K562 (cell line): ENCODE data around the gene HYCC2. TPM values are rescaled to one million over a fixed set of nuclear protein-coding genes. Genes with fewer than 3 reads are reported as not detected.

Experiments used
- ATAC-seq: fragments of 200-7000 bp; cut with Tn5 transposase; 3 replicates; pipeline ENCODE4 v1.9.1; 2020; ENCODE audit warnings: moderate library complexity
- BruUV-seq: library from RNA; stranded (reverse); fragments of 400-500 nt; replicated peaks from 2 replicates; lab custom pipeline; 2021; lab: Mats Ljungman, UMichigan
- CTCF ChIA-PET: fragments of 300-600 bp; formaldehyde crosslinking; extraction: SDS; loops from one replicate; lab custom pipeline; 2021; ENCODE audit warnings: low intra/inter-chr PET ratio; lab: Yijun Ruan, JAX
- POLR2A ChIA-PET: fragments of 300-600, 350-650 bp; sonication (Branson Sonifier 250); formaldehyde crosslinking; extraction: SDS; loops from one replicate; lab custom pipeline; 2021; ENCODE audit warnings: antibody characterized with exemption, inconsistent platforms; lab: Yijun Ruan, JAX
- DNase-seq, 4 experiments: peaks; one replicate each; pipeline versions ENCODE4 v3.0.0 to v3.0.0-alpha.2; 2011 to 2018; ENCODE audit warnings: low spot score in 3 of 4, mixed read lengths in 3 of 4; ENCODE audit errors: extremely low read depth in 1 of 4
- FAIRE-seq: peaks from 2 replicates; lab custom pipeline; 2011; peaks lifted over from hg19 to GRCh38; lab: Jason Lieb, UNC
- H2AFZ ChIP-seq: 2 replicates; pipeline ENCODE4 v1.6.0; 2011; ENCODE audit warnings: low read depth, low read length, control low read depth, inconsistent platforms
- H3K27ac ChIP-seq: fragments of 200-600 bp; 3 replicates; pipeline ENCODE4 v1.8.0; 2011; ENCODE audit warnings: low read depth, mild to moderate bottlenecking, control low read depth, inconsistent platforms, low read length, moderate library complexity, mixed read lengths; ENCODE audit errors: extremely low read depth
- H3K27me3 ChIP-seq, 2 experiments: fragments of 300-600 bp in 1 of 2; 2 replicates in 1 of 2; 3 replicates in 1 of 2; pipeline versions ENCODE4 v1.6.0 to v1.8.0; 2011; ENCODE audit warnings: inconsistent platforms in 2 of 2, low read length in 2 of 2, mild to moderate bottlenecking in 1 of 2, mixed read lengths in 1 of 2, moderate library complexity in 1 of 2; ENCODE audit not compliant: control insufficient read depth in 2 of 2, insufficient read depth in 2 of 2
- H3K36me3 ChIP-seq: fragments of 300-600 bp; 3 replicates; pipeline ENCODE4 v1.8.0; 2011; ENCODE audit warnings: mild to moderate bottlenecking, low read length, inconsistent platforms; ENCODE audit not compliant: control insufficient read depth, insufficient read depth
- H3K4me1 ChIP-seq, 2 experiments: fragments of 200-600 bp in 1 of 2; replicated peaks in 1 of 2; 2 replicates in 1 of 2; 3 replicates in 1 of 2; pipeline versions ENCODE4 v1.5.1 to v1.8.0; 2011; ENCODE audit warnings: inconsistent platforms in 2 of 2, low read length in 2 of 2, mild to moderate bottlenecking in 1 of 2, mixed read lengths in 1 of 2, moderate library complexity in 1 of 2; ENCODE audit not compliant: control insufficient read depth in 2 of 2, insufficient read depth in 2 of 2
- H3K4me2 ChIP-seq: 2 replicates; pipeline ENCODE4 v1.6.1; 2011; ENCODE audit warnings: low read length, control low read depth, inconsistent platforms, mixed read lengths; ENCODE audit not compliant: insufficient read depth
- H3K4me3 ChIP-seq: fragments of 200-600 bp; sonication (generic), shearing (Covaris generic); 2 replicates; pipeline ENCODE4 v1.5.1; 2016; ENCODE audit warnings: control low read depth, inconsistent platforms
- H3K79me2 ChIP-seq: fragments of 200-600 bp; 3 replicates; pipeline ENCODE4 v1.8.0; 2011; ENCODE audit warnings: low read length, inconsistent platforms; ENCODE audit not compliant: control insufficient read depth, insufficient read depth
- H3K9ac ChIP-seq, 2 experiments: 2 replicates each; pipeline versions ENCODE4 v1.6.0 to v1.6.1; 2011; ENCODE audit warnings: low read depth in 2 of 2, low read length in 2 of 2, control low read depth in 1 of 2, inconsistent platforms in 1 of 2, mild to moderate bottlenecking in 1 of 2, mixed read lengths in 1 of 2; ENCODE audit not compliant: insufficient read depth in 1 of 2
- H3K9me1 ChIP-seq: one replicate; pipeline ENCODE4 v1.6.0; 2011; ENCODE audit warnings: inconsistent platforms, mild to moderate bottlenecking, low read length, moderate library complexity; ENCODE audit not compliant: control insufficient read depth, insufficient read depth
- H3K9me3 ChIP-seq: replicated peaks from 2 replicates; pipeline ENCODE4 v1.5.1; 2011; ENCODE audit warnings: low read depth, low read length, inconsistent platforms; ENCODE audit not compliant: control insufficient read depth, insufficient read depth
- H4K20me1 ChIP-seq: replicated peaks from 2 replicates; pipeline ENCODE4 v1.6.1; 2011; ENCODE audit warnings: low read length, inconsistent platforms, mixed read lengths; ENCODE audit not compliant: control insufficient read depth, insufficient read depth
- CREB3L1 ChIP-seq: fragments of 450-650 bp; IDR thresholded peaks from 2 replicates; pipeline ENCODE4 v1.6.1; 2014; ENCODE audit warnings: low read depth, mild to moderate bottlenecking, moderate library complexity, borderline replicate concordance
- HMBOX1 ChIP-seq: sonication (generic); IDR thresholded peaks from 2 replicates; pipeline ENCODE4 v1.6.1; 2016
- MCM7 ChIP-seq, 2 experiments: fragments of 450-650 bp; IDR thresholded peaks; 2 replicates each; pipeline ENCODE4 v1.6.1; 2016 to 2018
- NFXL1 ChIP-seq: fragments of 450-650 bp; formaldehyde crosslinking; IDR thresholded peaks from 2 replicates; pipeline ENCODE4 v1.4.0; 2021; ENCODE audit warnings: mild to moderate bottlenecking
- SPI1 ChIP-seq: IDR thresholded peaks from 2 replicates; pipeline ENCODE4 v1.6.1; 2011; ENCODE audit warnings: low read depth, low read length, control low read depth, borderline replicate concordance
- TOE1 ChIP-seq, 2 experiments: fragments of 450-650 bp in 1 of 2; sonication (generic) in 1 of 2; formaldehyde crosslinking in 1 of 2; IDR thresholded peaks; 2 replicates each; pipeline versions ENCODE4 v1.7.1 to v1.8.0; 2016 to 2022; ENCODE audit warnings: borderline replicate concordance in 2 of 2, mild to moderate bottlenecking in 2 of 2, antibody characterized with exemption in 1 of 2, inconsistent platforms in 1 of 2, low read depth in 1 of 2, missing genetic modification reagents in 1 of 2, moderate library complexity in 1 of 2
- ZBTB2 ChIP-seq: fragments of 450-650 bp; IDR thresholded peaks from 2 replicates; pipeline ENCODE4 v1.6.1; 2016; ENCODE audit warnings: antibody characterized with exemption
- ZNF184 ChIP-seq: sonication (generic); formaldehyde crosslinking; IDR thresholded peaks from 2 replicates; pipeline ENCODE4 v1.5.0; 2020; ENCODE audit warnings: missing genetic modification reagents
- ZNF589 ChIP-seq: fragments of 200-800 bp; sonication (Bioruptor generic); IDR thresholded peaks from 2 replicates; pipeline ENCODE4 v1.6.1; 2016; ENCODE audit warnings: low read depth, missing genetic modification characterization, missing compliant biosample characterization
- ZSCAN29 ChIP-seq: fragments of 450-650 bp; IDR thresholded peaks from 2 replicates; pipeline ENCODE4 v1.6.1; 2017
- WGBS: fragments of 100-300 bp; shearing (Covaris generic); methylation state at CpG from one replicate; pipeline ENCODE4 v1.1.6; 2016; ENCODE audit warnings: low coverage, mixed read lengths; ENCODE audit not compliant: insufficient coverage; ENCODE audit errors: missing lambda C conversion rate; 5-methylcytosine and 5-hydroxymethylcytosine counted together
- in situ Hi-C: fragments of 300-500 bp; cut with MboI; formaldehyde crosslinking; loops from 4 replicates; pipeline ENCODE4 v1.15.0; 2018; ENCODE audit warnings: inconsistent platforms, mixed read lengths
- intact Hi-C: fragments of 100-400 bp; cut with micrococcal nuclease; formaldehyde crosslinking; loops from 2 replicates; pipeline ENCODE4 v1.14.2; 2022
- polyA plus RNA-seq, 8 experiments: library from polyadenylated mRNA; depleted of rRNA in 4 of 8; stranded (reverse) in 5 of 8; unstranded in 3 of 8; fragments of >200 nt; fragmentation: Nextera tagmentation in 2 of 8; fragmentation: Illumina TruSeq in 1 of 8; extraction: Ambion mirVana in 2 of 8; extraction: Trizol in 1 of 8; gene quantifications; 2 replicates each; pipeline versions ENCODE4 v1.2.1 to v1.2.3, GENCODE V29; 2011 to 2014; ENCODE audit warnings: inconsistent platforms in 1 of 8, missing spikeins in 1 of 8
- total RNA-seq, 7 experiments: library from RNA; depleted of rRNA in 6 of 7; stranded (reverse); fragments of >200 nt in 6 of 7; fragmentation: Illumina TruSeq in 2 of 7; extraction: Trizol in 2 of 7; gene quantifications; 2 replicates each; pipeline versions ENCODE4 v1.2.1 to v1.2.3, GENCODE V29; 2011 to 2021; ENCODE audit warnings: low replicate concordance in 1 of 7
- TF ChIP-seq, protein P1 (sequence below): sonication (generic); formaldehyde crosslinking; IDR thresholded peaks from 2 replicates; pipeline ENCODE4 v1.8.1; 2023; ENCODE audit warnings: mild to moderate bottlenecking, missing genetic modification reagents, moderate library complexity
- TF ChIP-seq, protein P2 (sequence below): fragments of 250-450 bp; sonication (Bioruptor Pico); IDR thresholded peaks from 2 replicates; pipeline ENCODE4 v1.5.0; 2020; ENCODE audit warnings: mild to moderate bottlenecking, borderline replicate concordance

Gene HYCC2
- total and polyA plus RNA-seq, 9 of the 15 experiments (the other 6 are each of a cell fraction or from before 2014, with no cell fraction given), result 5.4 to 20.0 (median 9.8) TPM

- TF ChIP-seq, protein P1, sequence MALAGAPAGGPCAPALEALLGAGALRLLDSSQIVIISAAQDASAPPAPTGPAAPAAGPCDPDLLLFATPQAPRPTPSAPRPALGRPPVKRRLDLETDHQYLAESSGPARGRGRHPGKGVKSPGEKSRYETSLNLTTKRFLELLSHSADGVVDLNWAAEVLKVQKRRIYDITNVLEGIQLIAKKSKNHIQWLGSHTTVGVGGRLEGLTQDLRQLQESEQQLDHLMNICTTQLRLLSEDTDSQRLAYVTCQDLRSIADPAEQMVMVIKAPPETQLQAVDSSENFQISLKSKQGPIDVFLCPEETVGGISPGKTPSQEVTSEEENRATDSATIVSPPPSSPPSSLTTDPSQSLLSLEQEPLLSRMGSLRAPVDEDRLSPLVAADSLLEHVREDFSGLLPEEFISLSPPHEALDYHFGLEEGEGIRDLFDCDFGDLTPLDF (CRISPR knock-in tag), result no peak
- no peak for TF ChIP-seq NFXL1 (CRISPR knock-in tag)
Measured at GRCh38 chr2:201107624-201108023, 36.2 kb upstream of the HYCC2 start (continued).

GRCh38 chr2:201105759-201106158 is 34.3 kb upstream of the HYCC2 start:
- BruUV-seq, result no TSS peak
- Histone ChIP-seq H3K27me3 (no peaks in the 10 kb centered on the region), H3K9me1 (no peaks in the 10 kb centered on the region), H3K9ac (no peak overlapping the region), H3K9me3 (no peaks in the 10 kb centered on the region), H2AFZ (peak overlapping the region; percentile 46; the same call in 1 of the 2 replicates), H3K36me3 (no peaks in the 10 kb centered on the region), H3K4me2 (no peak overlapping the region), H4K20me1 (no peaks in the 10 kb centered on the region), H3K79me2 (no peaks in the 10 kb centered on the region), H3K27ac (peak overlapping the region; percentile 49; the same call in 2 of the 3 replicates), H3K4me1 (peaks cover 6 to 8% of the 10 kb centered on the region in 2 experiments; a peak in 3 of 5 replicates), H3K4me3 (no peak overlapping the region)
- DNase-seq, result no peak
- in situ Hi-C loops, result no loop called here
- POLR2A ChIA-PET, result interaction anchor here (0.5 to 3.1 kb wide), 4 partner anchors 10 to 40 kb away, joined by 3 to 12 read pairs (median 4); partner anchors contain the start of gene CFLAR
- 58% methylated on average over 1 of the region's 1 CpG for WGBS
- CTCF ChIA-PET, result no interaction called here
- intact Hi-C loops, result no loop called here
- ATAC-seq, result peak; percentile 72
- FAIRE-seq, result no peak
- TF ChIP-seq CREB3L1 (no peak), SPI1 (no peak), HMBOX1 (no peak), TOE1 (IDR thresholded peaks at IDR 0.05; ENCODE audit: borderline replicate concordance) (no peak), TOE1 (CRISPR knock-in tag; IDR thresholded peaks at IDR 0.05; ENCODE audit: borderline replicate concordance, low read depth) (no peak), ZBTB2 (no peak), ZSCAN29 (no peak), ZNF589 (no peak), MCM7 (IDR thresholded peaks at IDR 0.05) (no peak), ZNF184 (CRISPR knock-in tag) (no peak)
- TF ChIP-seq, protein P2, sequence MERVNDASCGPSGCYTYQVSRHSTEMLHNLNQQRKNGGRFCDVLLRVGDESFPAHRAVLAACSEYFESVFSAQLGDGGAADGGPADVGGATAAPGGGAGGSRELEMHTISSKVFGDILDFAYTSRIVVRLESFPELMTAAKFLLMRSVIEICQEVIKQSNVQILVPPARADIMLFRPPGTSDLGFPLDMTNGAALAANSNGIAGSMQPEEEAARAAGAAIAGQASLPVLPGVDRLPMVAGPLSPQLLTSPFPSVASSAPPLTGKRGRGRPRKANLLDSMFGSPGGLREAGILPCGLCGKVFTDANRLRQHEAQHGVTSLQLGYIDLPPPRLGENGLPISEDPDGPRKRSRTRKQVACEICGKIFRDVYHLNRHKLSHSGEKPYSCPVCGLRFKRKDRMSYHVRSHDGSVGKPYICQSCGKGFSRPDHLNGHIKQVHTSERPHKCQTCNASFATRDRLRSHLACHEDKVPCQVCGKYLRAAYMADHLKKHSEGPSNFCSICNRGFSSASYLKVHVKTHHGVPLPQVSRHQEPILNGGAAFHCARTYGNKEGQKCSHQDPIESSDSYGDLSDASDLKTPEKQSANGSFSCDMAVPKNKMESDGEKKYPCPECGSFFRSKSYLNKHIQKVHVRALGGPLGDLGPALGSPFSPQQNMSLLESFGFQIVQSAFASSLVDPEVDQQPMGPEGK (CRISPR knock-in tag), result no peak
